CD4-positive, alpha-beta T cell treated with Interleukin-17A for 4 hours (primary cell): ENCODE data around the gene MERTK.
"Not testable (repeated sequence)": the region's sequence is repeated elsewhere in the genome, so short reads cannot be mapped to it uniquely, and the experiment has no call there.

Source experiments
- DNase-seq: peaks from one replicate; pipeline ENCODE4 v3.0.0-alpha.2; 2020; ENCODE audit warnings: mixed read lengths

MERTK gene

DNA sequence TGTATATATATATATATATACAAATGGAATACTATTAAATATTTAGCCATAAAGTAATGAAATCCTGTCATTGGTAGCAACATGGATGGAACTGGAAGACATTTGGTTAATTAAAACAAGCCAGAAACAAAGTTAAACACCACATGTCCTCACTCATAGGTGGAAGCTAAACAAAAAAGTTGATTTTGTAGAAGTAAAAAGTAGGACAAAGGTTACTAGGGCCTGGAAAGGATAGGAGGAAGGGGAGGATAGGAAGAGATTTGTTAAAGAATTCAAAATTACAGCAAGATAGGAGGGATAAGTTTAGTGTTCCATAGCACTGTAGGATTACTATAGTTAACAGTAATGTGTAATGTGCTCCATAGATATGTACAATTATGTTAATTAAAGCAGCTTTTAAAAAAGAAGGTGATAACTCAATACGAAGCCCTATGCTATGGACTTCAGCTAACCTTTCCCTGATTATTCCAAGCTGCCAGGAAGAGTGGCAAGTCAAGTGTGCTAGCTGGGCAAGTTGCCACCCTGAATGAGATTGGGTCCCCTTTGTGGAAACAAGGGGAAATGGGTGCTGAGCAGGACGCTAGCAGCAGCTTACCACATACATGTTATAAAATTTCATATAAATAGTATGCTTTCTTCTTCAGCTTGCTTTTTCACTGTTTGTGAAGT lies 12.3 kb downstream of the MERTK start:
- DNase-seq, result no peak

GRCh38 chr2:111911295-111911977 lies 13.0 kb downstream of the MERTK start:
- DNase-seq, result not testable (repeated sequence)

GRCh38 chr2:111912547-111912946 lies 14.1 kb downstream of the MERTK start:
- no peak for DNase-seq

GRCh38 chr2:111917106-111917505 lies 18.7 kb downstream of the MERTK start:
- DNase-seq, result no peak

DNA sequence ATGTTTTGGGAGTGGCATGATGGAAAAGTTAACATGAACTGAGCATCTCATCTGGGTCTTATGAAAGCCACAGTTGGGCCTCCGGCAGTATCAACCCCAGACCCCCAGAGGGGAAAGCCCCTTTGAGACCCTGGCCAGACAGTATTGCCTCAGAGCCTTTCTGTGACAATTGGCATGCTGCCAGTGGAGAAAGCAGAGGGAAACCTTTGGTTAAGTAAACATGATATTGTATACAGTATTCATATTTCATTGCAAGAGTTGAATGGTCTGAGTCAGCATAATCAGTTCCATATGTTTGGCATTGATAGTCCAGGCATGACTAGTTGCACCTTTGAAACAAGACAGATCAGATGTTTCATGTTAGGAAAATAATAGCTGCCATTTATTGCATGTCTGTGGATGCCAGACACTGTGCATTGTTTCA lies 20.0 kb downstream of the MERTK start:
- DNase-seq, result no peak

- no peak for DNase-seq
Measured at GRCh38 chr2:111919365-111919764, 21.0 kb downstream of the MERTK start.

DNA sequence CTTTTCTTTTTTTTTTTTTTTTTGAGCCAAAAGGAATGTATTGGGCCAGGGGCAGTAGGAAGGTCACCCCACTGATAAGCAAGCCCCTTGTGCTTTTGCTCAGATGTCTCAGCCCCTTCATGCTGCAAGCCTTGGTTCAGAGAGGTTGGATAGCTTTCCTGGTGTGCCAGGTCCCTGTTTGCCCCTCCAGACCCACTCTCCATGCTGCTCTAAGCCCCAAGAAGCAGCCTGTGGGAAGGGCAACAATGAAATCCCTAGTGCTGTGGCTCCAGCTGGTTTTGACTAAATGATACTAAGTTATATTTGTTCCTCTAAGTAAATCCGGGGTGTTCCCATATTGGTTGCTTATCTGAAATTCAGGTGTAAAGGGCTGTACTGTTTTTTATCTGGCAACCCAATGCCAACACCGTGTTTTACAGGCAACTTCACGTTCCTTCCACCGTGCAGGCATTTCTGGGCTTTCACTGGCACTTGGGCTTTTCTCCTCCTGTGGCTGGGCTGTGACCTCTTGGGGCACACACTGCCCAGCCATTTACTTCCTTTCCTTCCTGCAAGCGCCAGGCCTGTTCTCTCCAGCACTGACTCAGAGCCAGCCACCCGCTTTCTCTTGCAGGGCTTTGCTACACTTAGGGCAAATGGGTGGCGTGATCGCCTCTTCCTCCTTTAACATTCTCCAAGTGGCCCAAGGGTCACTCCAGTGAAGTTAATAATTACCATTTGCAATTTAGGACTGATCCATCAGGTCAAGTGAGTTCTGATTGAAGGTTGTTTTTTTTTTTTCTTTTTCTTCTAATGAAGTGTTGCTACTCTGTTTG lies 21.6 kb downstream of the MERTK start:
- no peak for DNase-seq

- DNase-seq, result no peak
Measured at GRCh38 chr2:111923276-111923804, 24.9 kb downstream of the MERTK start.

GRCh38 chr2:111924617-111925107 lies 26.3 kb downstream of the MERTK start:
- DNase-seq, result no peak

- DNase-seq, result no peak
Measured at GRCh38 chr2:111927723-111928122, 29.3 kb downstream of the MERTK start.

GRCh38 chr2:111930409-111930808 lies 32.0 kb downstream of the MERTK start:
- no peak for DNase-seq

GRCh38 chr2:111930875-111931274 lies 32.5 kb downstream of the MERTK start:
- no peak for DNase-seq

- DNase-seq, result no peak
Measured at GRCh38 chr2:111932841-111933291, 34.5 kb downstream of the MERTK start.

DNA sequence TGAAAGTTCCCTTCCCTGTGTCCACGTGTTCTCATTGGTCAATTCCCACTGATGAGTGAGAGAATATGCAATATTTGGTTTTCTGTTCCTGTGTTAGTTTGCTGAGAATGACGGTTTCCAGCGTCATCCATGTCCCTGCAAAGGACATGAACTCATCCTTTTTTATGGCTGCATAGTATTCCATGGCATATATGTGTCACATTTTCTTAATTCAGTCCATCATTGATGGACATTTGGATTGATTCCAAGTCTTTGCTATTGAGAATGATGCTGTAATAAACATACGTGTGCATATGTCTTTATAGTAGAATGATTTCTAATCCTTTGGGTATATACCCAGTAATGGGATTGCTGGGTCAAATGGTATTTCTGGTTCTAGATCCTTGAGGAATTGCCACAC lies 35.5 kb downstream of the MERTK start:
- not testable (repeated sequence) for DNase-seq

GRCh38 chr2:111936881-111937280 lies 38.5 kb downstream of the MERTK start:
- DNase-seq, result no peak

DNA sequence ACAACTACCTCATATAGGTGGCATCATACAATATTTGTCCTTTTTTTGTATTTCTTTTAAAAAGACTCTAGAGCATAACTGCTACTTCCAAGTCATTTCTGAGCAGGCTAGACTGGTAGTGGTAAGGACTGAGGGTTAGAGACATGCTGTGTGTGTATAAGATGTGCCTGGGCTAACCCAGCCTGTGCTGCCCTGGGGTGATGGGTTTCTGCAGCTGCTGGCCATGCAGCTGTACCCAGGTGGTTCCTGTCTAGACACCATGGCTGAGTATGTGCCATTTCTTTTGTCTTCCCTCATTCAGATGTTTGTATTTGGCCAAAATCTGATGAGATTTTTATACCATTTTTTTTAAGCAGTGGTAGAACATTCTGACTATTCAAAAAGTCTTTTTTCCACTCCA lies 40.0 kb downstream of the MERTK start:
- DNase-seq, result no peak

GRCh38 chr2:111940333-111941196 lies 42.2 kb downstream of the MERTK start:
- no peak for DNase-seq

GRCh38 chr2:111941531-111941930 lies 43.1 kb downstream of the MERTK start:
- no peak for DNase-seq

DNA sequence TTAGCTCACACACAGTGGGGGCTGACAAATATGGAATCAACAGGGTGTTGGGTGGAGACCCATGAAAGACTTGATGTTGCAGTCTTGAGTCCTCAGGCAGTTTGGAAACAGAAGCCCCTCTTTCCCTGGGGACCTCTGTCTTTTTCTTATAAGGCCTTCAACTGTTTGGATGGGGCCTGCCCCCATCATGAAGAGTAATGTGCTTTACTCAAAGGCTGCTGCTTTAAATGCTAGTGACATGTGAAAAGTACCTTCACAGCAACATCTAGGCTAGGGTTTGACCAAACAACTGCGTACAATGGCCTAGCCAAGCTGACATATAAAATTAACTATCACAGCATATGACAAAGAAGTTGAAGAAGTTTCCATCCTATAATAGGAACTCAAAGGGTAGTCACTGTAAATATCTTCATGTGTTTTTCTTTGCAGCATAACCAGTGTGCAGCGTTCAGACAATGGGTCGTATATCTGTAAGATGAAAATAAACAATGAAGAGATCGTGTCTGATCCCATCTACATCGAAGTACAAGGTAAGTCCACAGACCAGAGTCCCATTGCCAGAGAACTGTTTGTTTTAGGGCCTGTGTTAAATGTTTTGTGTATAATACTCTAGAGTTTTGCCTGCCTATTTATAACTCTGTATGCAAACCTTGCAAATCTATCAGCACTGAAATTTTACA lies 46.3 kb downstream of the MERTK start:
- no peak for DNase-seq

DNA sequence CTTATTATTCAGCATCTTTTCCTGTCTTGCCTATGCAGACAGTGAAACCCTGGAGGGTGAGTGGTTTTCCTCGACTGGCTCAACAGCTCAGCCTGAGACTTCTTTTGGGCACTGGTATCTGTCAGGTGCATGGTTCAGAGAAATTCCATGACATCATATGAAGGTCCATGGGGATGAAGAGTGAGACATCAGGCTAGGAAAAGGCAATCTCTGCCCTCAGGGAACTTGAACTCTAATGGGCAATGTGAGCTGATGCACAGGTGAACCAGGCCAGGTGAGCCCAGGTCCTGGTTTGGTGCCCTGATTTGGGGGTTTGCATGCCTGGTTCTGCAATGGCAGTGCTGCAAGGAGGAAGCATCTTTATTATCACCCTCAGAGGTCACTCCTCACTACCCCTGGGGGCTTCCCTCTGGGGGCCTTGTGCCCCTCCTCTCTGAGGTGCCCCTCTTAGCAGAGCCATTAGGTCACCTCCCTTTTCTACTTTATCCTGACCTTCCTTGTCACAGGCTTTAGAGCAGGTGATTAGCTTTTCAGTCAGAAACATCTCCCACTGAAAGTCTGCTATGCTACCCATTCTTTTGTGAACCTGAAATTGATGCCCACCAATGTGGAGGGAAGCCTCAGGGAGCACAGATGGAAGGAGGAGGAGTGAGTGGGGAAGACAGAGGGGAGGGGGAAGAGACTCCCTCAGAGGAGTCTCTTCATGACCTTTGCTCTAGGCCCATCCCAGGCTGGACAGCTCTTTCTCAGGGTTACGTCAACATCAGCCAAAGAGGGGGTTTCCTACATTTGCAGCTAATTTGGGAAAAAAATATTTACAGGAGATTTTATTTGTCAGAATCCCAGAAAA lies 47.3 kb downstream of the MERTK start:
- DNase-seq, result no peak
